Measurements from ENCODE around the gene TUBGCP6.

DNA sequence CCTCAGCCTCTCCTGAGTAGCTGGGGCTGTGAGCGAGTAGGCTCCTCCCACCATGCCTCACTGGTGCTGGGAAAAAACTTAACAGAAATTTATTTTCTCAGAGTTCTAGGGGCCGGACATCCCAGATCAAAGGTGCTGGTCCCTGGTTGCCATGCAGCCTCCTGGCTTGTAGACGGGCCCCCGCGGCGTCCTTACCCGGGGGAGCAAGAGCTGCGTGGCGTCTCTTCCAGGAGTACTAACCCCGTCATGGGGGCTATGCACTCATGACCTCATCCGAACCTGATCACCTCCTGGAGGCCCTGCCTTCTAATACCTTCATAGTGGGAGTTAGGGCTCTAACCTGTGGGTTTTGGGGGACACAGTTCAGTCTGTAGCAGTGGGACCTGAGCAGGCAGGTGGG, 56.5 kb downstream of the TUBGCP6 start:
- TF ChIP-seq, protein P1, sequence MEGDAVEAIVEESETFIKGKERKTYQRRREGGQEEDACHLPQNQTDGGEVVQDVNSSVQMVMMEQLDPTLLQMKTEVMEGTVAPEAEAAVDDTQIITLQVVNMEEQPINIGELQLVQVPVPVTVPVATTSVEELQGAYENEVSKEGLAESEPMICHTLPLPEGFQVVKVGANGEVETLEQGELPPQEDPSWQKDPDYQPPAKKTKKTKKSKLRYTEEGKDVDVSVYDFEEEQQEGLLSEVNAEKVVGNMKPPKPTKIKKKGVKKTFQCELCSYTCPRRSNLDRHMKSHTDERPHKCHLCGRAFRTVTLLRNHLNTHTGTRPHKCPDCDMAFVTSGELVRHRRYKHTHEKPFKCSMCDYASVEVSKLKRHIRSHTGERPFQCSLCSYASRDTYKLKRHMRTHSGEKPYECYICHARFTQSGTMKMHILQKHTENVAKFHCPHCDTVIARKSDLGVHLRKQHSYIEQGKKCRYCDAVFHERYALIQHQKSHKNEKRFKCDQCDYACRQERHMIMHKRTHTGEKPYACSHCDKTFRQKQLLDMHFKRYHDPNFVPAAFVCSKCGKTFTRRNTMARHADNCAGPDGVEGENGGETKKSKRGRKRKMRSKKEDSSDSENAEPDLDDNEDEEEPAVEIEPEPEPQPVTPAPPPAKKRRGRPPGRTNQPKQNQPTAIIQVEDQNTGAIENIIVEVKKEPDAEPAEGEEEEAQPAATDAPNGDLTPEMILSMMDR (IDR thresholded peaks at IDR 0.05; ENCODE audit: poor library complexity) = no peak
- TF ChIP-seq EZH2 (IDR thresholded peaks at IDR 0.05; ENCODE audit: borderline replicate concordance) = no peak
- TF ChIP-seq EZH2phosphoT487 (IDR thresholded peaks at IDR 0.05; ENCODE audit: low read depth, severe bottlenecking, unreplicated experiment) = no peak

All from hepatocyte (in vitro differentiated cells).